Pons (tissue), 1 donor: ENCODE measurements around the gene SAPCD2.
"Not testable (repeated sequence)": the region's sequence is repeated elsewhere in the genome, so short reads cannot be mapped to it uniquely, and the experiment has no call there.

Experiments
- DNase-seq: peaks from one replicate; pipeline ENCODE4 v3.0.0-alpha.2; 2016; ENCODE audit warnings: low spot score

Gene SAPCD2

DNA sequence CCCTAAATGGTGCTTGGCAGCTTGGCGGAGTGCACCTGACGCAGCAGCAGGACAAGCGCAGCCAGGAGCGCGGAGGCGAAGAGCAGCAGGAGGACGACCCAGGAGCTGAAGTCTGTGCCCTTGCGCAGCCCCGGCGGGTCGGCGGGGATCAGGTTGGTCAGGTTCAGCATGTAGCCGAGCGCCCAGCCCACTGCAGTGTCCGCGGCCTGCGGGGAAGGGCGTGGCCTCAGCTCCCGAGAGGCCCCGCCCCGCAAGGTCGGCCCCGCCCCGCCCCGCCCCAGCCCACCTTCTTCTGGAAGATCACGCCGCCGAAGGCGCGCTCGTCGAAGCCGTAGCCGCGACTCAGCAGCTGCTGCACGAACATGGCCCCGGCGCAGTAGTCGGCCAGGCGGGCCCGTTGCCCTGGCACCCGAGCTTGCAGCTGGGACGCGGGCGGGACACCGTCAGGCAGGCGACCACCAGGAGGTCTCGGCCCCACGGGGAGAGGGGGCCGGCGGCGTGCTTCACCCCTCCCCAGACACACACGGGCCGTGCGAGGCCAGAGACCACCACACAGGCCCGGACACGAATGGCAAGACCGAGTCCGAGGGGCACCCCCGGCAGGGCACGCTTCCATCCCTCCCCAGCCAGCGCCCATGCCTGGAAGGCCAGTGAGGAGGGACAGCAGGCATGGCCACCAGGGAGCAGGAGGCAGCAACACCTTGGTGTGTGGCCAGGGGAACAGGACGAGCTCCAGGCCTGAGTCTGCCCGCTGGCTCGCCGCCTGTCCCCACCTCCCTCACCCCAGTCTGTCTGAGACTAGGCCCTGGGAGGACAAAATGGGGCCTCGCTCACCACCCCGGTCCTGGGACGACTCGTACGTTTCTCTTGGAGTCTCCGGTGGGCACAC is 21.5 kb downstream of the SAPCD2 start:
- DNase-seq = no peak

DNA sequence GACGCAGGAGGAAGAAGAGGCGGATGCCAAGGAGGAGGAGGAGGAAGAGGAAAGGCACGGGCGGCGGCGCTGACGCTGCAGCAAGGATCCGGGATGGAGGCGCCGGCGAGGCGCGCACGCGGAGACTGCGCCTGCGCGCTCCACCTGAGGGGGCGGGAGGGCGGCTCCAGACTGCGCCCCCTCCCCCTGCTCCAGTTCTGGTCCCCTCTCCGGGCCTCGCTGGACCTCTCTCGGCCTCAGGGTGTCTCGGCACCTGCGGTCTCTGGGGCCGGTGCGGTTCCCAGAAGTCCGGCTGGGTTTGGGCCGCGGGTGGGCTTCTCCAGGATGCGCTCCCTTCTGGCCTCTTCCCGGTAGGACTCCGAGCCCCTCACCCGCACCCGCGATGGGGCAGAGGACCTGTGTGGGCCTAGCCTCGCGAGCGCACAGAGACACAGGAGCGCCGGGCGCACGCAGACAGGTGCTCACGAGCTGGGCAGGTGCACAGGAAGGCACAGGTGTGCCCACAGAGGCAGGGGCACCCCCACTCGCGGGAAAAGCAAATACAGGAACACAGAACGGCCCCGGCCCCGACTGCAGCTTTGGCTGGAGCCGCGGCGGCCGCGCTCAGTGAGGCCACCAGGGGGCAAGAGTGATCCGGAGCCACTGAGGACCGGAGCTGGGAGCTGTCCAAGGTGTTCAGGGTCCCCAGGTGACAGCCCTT is 24.1 kb downstream of the SAPCD2 start, which contains the start of gene NPDC1:
NPDC1 (minus strand) TSS at position 90 of the 700 bp plus-strand sequence. CDS start 188 bp downstream, outside the sequence.
- peak; percentile 59 for DNase-seq

DNA sequence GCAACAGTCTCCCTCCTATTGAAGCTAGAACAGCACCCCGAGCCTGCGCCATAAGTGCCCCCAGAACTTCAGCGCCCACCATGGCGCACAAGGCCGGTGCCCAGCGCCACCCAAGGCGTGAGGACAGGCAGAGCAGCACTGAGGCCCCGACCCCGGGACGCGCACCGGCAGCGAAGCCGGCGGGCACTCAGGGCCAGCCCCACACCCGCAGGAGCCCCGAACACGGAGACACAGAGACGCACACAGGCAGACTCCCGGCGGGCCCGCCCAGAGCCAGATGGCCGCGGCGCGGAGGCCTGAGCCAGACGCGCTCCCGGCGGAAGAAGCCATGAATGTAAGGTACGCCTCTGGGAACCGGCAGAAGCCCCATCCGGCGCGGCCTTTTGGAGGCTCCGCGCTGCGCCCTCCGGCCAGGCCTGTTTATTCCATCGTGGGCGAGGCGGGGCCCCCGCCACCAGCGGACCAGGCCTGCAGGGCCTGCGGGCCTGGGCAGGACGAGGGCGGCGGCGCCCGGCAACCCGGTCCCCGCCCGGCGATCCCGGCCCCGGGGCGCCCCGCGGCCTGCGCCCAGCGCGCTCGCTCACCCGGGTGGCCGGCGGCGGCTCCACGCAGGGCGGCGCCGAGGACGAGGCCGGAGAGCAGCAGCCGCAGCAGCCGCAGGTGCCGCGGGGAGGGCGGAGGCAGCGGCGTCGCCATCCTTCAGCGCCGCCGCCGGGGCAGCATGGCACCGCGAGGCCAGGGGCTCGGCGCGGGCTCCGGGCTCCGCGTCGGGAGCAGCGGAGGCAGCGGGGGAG is 24.9 kb downstream of the SAPCD2 start:
- no peak for DNase-seq

DNA sequence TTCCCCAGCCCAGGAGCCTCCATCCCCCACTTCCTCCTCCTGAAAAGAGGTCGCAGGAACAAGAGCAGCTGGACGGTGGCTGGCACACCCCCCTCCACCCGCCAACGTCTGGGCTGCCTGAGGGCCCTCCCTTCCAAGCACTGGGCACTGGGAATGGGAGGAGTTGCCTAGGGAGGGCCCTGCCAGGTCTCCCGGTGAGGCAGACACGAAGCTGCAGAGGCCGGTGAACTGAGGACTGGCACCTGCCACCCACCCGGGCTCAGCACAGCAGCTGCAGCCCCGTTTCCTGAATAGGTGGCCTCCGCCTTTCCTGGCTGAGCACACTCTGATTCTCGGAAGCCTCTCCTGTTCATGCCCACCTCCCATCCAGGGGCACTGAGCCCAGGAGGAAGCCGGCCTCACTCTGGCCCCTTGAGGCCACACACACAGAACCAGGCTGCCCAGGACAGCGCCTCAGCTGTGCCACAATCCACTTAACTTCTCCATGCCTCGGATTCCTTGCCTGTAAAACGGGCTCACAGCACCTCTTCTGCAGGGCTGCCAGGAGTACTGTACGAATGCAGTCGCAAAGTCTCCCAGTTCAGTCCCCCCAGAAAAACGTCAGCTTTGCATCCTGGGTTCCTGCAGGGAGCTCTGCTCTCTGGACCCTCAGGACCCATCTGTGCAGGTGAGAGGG is 25.7 kb downstream of the SAPCD2 start:
- DNase-seq = no peak

DNA sequence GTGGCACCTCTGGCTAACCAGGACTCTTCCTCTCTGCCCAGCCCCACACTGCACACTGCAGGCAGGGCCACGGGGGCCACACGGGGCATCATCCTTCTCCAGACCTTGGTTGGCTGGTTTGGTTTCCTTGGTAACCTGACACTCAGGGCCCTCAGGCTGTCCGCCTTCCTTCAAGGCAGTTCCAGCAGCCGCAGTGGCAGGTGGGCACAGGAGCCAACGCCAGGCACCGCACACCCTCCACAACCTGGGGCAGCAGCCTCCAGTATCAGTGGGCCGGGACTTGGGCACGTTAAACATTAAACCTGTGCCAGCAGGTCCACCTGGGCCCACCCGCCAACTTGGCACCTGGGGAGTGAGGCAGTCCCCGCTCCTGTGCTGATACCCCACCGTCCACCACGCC is 26.3 kb downstream of the SAPCD2 start:
- DNase-seq = no peak

DNA sequence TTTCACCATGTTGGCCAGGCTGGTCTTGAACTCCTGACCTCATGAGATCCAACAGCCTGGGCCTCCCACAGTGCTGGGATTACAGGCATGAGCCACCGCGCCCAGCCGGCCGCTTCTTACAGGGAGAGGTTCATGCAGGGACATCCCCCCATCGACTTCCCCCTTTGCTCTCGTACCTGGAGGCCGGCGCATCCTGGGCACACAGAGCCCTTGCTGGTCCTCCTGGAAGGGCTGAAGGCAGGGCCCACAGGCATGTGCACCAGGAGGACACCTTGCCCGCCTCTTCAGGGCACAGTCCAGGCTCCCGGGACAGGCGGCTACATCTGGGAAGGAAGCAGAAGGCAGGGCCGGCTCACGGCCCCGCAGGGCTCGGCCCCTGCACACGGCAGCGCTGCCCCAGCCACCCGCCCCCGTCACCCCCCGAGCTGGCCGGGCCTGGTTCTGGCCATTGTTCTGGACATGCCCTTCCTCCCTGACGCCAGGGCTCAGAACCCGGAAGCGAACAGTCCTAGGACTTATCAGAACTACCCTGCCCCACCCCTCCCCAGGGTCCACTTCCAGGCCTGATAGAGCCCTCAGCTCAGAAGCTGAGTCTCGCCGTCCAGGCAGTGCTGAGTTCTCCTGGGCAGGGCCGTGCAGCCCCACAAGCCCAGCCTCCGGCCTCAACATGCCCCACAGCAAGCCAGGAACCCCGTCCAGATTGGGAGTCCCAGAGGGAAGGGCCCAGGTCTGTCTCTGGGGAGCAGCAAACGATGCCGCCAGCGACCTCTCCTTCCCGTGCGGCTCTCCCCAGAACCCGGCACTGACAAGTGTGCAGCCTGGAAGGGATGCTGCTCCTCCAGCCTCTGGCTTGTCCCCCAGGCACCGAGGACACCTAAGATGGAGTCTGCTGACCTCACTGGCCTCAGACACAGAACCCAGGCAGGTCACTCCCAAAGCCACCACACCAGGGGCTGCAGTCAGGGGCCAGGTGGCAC is 27.3 kb downstream of the SAPCD2 start:
- DNase-seq = no peak

DNA sequence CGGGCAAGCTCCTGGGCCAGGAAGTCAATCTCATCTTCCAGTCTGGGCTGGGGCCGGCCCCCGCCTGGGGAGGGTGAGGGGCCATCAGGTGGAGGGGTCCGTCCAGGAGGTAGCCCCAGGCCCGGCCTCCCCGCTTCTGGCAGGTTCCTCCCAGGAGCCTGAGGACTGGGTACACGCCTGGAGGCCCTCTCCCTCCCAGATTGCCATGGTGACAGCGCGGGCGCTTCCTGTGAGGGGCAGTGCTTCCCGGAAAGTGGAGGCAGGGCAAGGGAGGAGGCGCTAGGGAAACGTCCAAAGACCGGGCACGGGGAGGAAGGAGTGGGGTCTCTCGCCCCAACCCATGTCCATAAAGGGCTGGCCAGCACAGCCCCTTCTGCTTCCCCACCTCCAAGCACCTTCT is 29.2 kb downstream of the SAPCD2 start:
- no peak for DNase-seq

DNA sequence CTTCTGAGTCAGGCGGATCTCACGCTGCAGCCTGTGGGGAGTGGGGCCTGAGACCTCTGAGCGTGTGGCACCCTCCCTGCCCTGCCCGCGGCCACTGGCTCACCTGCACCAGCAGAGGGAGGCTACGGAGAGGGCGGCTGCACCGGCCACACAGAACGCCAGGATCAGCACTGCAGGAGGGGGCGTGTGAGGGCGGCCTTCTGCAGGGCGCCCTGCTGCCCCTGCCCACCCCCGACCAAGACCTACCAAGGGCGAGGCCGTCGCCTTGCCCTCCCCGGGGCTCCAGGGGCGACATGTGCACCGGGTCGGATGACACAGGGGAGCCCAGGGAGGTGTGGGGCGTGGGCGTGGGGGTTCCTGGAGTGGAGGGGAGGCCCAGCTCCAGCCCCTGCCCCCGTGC is 29.8 kb downstream of the SAPCD2 start:
- no peak for DNase-seq

DNA sequence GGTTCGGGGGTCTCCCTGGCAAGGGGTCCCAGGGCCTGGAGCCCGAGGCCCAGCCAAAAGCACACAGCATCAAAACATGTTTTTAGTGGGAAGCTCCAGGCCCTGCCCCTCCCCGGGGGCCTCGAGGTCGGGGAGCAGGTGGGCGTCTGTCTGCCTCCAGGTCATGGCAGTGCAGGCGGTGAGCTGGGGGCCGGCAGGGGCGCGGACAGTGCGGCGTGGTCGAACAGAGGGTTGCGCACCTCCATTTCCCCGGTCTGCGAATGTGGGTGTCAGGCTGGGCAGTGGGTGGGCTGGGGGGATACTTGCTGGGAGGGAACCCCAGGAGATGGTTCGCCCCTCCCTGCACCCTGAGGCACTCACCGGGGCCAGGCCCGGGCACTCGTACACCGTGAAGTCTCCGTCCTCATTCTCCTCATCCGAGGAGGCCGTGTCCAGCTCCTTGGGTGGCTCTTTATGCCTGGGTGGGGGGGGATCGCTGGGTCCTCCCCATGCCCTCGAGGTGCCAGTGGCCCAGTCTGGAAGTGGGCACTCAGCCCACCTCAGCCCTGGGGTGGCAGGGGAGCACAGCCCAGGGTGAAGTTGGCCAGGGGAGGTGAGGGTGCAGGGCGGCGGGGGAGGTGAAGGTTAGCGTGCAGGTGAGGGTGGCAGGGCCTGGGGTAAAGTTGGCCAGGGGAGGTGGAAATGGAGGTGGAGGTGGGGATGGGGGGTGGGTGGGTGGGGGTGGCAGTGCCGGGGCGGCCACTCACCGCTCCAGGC is 30.6 kb downstream of the SAPCD2 start:
- no peak for DNase-seq

DNA sequence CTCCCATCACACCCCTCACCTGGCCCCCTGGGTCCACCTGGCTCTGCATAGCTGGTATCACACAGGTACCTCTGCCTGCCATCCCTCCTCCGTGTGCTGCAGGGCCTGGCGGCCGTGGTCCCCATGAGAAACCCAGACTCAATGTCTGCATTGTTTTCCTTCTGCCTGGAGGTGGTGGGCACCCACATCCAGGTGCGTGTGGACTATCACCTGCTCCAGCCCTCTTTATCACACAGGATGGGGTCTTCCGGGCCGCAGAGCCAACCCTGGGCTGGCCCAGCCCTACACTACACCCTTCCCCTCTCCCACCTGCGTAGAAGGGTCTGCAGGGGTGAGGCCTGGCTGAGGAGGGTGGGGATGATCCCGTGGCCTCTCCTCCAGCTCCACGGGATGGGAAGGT is 31.4 kb downstream of the SAPCD2 start:
- DNase-seq = no peak

DNA sequence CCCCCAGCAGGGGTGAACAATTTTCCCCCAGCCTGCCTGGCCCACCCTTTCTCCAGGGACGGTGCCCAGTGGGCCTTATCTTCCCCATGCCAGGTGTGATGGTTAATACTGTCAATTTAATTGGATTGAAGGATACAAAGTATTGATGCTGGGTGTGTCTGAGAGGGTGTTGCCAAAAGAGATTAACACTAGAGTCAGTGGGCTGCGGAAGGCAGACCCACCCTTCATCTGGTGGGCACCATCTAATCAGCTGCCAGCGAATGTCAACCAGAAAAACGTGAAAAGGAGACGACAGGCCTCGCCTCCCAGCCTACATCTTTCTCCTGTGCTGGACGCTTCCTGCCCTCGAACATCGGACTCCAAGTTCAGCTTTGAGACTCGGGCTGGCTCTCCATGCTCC is 32.9 kb downstream of the SAPCD2 start:
- no peak for DNase-seq

DNA sequence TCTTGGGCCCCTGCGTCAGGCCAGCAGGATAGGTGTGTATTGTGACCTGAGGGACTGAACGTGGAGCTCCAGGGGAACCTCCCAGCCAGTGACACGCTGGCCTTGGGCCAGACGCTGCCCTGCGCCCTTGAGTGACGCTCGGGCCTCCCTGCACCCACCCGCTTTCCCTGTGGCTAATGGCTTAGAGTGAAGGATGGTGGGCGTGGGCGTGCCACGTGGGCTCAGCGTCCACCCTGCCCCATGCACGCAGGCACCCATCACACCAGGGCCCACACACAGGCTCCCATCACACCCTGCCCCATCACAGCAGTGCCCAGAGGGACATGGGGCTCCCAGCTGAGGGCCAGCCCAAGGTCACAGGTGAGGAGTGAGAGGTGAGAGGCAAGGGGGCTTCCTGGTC is 33.3 kb downstream of the SAPCD2 start:
- no peak for DNase-seq

DNA sequence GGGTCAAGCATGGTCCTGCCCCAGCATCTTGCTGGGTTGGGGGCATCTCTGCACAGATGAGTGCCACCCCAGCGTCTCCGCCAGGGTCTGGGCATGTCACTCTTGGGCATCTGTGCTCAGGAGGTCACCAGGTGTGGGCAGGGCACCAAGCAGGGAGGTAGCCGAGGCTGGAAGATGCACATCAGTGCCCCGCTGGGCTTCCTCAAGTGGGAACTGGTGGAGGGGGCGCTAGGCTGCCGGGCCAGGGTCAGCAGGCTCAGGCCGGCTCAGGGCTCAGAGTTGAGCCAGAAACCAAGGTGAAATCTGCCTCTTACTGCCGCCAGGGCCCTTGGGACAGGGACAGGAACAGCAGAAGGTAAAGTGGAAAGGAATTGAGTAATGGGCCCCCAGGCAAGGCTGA is 34.4 kb downstream of the SAPCD2 start:
- DNase-seq = no peak

DNA sequence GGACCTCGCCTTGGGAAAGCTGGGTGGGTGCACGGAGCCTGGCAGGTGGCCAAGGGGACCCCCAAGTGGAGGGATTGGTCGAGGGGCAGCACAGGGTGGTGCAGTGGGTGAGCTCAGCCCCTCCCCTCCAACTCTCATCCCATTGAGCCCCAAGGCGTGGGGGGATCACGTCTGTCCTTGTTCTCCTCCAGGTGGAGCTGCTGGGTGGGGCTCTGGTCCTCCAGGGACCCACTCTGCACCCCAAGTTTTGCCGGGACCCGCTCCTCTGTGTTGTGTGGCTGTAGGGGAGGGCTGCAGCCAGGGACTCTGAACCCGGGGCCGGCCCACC is 34.9 kb downstream of the SAPCD2 start:
- no peak for DNase-seq

DNA sequence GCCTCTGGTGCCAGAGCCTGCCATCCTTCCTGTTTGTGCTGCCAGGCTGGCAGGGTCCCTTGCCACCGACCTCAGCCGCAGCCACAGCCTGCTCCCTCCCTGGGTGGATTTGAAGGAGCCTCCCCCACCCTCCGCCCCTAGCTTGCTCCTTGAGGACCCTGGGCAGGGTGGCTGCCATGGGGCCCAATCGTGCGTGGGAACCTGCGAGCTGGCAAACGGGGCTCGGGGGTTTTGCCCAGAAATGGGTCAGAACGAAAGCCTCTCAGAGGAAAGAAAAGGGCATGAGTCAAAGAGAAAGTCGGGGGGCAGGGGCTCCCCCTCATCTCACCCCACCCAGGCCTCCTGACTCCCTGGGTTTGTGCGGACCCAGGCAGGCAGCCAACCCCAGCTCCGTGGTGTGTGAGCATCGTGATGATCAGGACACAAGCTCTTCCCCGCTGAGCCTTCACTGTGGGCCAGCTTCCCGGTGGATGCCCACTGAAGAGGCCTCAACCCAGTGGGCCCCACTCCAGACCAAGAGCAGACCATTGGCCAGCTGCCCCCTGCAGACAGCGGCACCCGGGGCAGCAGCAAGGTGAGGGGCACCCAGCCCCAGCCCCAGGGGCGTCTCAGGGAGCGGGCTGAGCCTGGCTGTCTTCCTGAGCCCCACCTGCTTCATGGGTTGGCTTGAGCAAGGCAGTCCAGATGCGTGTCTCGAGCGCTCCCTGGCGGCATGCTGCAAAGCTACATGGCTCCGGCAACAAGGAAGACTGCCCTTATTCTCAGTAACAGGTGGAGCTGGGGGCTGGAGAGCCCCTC is 35.4 kb downstream of the SAPCD2 start:
- DNase-seq = peak; percentile 87

DNA sequence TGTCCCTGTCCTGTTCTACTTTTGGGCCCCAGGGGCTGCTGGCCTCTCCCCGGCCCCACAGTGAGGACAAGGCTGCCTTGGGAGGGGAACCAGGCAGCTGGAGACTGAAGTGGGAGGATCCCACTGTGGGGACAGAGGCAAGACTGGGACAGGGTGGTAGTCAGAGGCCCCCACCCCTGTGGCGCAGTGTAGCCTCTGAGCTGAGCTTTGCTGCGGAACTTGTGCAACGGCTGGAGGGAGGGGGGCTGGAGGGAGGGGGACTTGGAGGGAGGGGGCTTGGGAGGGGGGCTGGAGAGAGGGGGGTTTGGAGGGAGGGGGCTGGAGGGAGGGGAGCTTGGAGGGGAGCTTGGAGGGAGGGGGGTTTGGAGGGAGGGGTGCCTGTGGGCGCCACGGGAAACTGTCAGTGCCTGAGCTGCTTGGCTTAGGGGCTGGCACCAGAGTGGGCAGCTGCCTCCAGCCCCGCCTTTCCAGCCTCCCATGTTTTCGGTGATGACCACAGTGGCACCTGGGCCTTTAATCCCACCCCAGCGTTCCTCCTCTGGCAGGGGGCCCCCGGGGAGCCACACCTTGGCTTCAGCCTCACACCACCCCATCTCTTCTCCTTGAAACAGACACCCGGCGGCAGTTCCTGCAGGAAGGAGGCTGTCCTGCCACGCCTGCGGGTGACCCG is 36.2 kb downstream of the SAPCD2 start:
- DNase-seq = no peak

DNA sequence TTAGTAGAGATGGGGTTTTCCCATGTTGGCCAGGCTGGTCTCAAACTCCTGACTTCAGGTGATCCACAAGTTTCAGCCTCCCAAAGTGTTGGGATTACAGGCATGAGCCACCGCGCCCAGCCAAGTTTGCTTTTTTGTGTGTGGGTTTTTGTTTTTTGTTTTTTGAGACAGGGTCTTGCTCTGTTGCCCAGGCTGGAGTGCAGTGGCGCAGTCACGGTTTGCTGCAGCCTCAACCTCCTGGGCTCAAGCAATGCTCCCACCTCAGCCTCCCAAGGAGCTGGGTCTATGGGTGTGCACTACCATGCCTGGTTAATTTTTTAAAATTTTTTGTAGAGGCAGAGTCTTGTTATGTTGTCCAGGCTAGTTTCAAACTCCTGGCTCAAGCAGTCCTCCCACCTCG is 36.9 kb downstream of the SAPCD2 start:
- DNase-seq = not testable (repeated sequence)

DNA sequence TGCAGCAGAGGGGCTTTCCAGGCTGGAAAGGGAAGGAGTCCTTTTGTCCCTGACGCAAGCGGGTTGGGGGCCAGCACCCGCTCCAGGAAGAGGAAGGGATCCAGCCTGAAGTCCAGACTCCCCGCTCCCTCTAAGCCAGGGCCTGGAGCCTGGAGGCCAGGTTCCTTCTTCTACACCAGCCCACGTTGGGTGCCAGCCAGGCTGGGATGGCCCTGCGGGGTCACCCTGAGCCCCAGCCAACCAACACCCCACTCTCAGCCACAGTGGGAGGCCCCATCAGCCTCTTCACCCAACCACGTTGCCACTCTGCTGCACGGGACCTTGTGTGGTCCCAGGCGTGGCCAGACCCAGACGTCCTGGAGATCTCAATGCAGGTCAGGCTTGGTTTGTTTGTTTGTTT is 37.5 kb downstream of the SAPCD2 start:
- DNase-seq = no peak
